DMS79 treated with DMSO at 0.1 percent for 48 hours (cell line): ENCODE results near the gene LRRC4C.
"Not testable (repeated sequence)": the region's sequence is repeated elsewhere in the genome, so short reads cannot be mapped to it uniquely, and the experiment has no call there.

Source experiments
- DNase-seq: peaks from one replicate; lab custom pipeline; 2025; lab: John Stamatoyannopoulos, UW

LRRC4C gene

DNA sequence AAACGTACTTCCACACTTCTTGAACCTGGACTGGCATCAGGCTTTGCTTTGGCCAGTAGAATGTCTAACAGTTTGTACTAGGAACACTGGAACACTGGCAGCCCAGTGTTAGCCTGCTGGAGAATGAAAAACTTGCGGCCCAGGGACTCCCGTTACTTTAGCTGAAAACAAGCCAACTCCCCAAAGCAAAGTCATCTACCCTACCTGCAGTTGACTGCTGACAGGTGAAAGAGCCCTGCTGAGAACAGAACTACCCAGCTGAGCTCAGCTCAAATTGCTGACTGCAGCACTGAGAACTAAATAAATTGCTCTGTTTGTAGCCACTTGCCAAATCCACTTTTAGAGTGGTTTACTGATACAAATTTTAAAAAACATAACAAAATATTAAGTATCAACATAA is 342.5 kb downstream of the LRRC4C start:
- no peak for DNase-seq

DNA sequence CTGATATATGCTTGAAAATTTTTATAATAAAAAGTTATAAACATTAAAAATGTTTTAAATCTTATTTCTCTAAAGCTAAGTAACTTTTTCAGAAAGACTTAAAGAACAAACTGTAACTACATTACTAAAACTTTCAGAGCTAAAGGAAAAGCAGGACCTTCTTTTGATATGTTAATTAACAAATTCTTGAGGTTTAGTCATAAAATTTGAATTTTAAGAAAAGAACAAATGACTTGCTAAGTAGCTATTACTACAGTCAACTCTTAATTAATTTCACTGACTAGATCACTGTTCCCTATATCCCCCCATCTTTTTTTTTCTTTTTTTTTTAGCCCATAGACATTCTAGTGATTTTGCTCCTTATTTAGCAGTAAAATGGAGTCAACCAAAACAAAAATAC is 344.4 kb downstream of the LRRC4C start:
- DNase-seq: no peak

DNA sequence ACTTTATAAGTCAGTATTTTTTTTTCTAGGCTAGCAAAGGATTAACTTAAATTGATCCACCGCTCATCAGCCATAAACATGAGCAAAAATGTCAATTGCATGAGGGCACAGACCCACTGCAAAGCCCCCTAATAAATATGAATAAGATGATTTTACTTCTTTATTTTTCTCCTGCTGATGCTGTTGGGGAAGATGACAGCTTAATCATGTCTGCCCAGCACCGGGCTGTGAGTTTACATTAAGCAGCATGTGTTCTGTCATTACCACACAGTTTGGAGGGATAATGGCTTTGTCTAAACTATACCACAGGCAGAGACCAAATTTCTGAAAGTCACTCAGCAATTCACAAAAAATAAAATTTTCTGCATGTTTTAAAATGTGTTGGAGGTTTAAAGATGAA is 346.3 kb downstream of the LRRC4C start:
- no peak for DNase-seq

DNA sequence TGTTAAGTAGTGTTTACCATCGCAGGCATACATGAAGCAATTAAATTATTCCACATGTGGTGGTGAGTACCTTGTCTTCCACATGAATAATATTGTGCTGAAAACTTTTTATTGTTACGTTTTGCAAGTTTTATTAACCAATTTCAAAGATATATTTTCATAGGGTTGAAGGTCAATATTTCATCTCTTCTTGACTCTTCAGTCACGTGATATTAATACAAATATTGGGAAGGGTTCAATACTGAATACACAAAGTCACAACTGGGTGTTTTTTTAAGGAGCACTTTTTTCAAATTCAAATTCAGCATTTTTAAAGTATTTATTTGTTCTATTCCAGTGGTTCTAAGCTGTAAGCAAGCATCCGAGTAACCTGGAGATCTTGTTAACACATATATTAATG is 348.9 kb downstream of the LRRC4C start:
- no peak for DNase-seq

DNA sequence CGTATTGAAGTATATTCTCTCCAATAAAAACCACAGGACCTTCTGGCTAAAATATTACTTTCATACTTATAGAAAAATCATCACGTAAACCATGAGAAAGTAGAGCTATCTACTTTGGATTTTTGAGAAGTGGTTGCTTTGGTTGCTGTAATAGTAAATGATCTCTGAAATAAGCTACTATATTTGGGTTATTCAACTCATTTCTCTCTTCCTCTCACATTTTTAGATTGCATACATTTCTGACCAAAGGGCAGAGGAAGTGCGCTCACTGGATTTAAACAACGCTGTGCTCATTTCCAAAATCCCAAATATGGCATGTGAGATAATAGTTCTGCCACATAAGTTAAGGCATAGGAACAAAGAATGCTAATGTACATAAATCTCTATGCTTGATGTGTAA is 357.0 kb downstream of the LRRC4C start:
- DNase-seq: no peak

DNA sequence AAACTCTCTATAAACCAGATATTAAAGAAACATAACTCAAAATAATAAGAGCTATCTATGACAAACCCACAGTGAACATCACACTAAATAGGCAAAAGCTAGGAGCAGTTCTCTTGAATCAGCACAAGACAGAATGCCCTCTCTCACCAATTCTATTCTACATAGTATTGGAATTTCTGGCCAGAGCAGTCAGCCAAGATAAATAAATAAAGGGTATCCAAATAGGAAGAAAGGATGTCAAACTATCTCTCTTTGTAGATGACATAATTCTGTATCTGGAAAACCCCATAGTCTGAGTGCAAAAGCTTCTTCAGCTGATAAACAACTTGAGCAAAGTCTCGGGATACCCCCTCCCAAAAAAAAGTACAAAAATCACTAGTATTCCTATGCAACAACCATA is 359.8 kb downstream of the LRRC4C start:
- DNase-seq: no peak

DNA sequence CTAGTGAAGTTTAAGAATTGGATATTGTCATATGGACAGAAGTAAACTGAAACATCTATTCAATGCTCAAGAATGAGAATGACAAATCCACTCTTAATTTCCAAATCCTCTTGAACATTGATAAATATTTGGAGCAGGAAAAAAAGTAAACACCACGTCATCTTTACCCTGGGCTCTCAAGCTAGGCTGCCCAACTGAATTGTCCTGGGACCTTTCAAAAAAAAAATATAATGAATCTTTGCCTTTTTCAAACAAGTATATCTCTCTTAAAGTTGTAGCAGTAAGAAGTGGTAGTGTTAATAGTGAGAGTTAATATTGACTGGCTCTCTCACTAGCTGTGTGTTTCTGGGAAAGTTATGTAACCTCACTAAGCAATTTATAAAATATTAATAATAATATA is 374.3 kb downstream of the LRRC4C start:
- DNase-seq: no peak

DNA sequence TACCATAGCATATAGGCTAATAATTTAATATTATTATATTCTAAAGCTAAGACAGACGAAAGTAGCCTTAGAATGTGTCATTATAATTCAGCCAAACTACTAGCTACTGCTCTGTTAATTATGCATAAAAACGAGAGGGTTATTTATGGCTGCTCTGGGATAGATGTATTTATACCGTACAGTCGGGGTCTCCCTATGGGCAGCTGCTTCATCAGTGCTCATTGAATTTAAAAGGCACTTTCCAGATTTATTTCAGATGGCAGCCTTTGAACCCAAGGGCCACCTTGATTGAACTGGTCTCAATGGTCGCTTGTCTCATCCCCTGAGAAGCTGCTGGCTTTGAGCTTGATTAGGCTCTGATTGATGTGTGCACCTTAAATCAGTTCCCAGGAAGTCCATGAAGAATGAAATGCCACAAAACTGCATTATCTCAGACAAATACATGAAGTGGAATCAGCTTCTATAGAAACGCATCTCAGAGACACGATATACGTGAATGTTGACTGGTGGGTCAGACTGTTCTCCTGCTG is 377.6 kb downstream of the LRRC4C start:
- DNase-seq: no peak

DNA sequence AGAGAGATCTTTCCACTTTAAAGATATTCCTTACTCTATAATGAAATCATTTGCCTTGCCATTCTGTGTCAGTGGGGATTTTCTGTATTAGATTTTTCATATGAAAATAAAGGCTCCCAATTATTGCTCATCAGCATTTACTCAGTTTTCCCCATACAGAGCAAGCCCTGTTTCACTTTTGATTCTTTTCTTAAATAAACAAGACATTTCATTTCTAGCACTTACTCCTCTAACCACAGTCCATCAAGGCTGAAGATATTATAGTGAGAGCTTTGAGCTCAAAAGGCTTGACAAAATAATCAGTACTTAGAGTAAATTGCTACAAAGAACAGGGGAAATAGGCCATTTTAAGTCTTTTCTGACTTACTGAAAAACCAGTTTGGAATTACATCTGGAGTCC is 385.1 kb downstream of the LRRC4C start:
- no peak for DNase-seq

DNA sequence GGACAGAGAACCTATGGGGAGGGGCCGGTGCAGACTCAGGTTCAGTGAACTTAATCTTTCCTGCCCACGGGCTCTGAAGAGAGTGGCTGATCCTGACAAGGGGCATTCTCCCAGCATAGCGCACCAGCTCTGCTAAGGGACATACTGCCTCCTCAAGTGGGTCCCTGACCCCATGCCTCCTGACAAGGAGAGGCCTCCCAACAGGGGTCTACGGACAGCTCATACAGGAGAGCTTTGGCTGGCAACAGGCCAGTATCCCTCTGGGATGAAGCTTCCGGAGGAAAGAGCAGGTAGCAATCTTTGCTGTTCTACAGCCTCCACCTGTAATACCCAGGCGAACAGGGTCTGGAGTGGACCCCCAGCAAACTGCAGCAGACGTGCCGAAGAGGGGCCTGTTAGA is 394.0 kb downstream of the LRRC4C start:
- no peak for DNase-seq

DNA sequence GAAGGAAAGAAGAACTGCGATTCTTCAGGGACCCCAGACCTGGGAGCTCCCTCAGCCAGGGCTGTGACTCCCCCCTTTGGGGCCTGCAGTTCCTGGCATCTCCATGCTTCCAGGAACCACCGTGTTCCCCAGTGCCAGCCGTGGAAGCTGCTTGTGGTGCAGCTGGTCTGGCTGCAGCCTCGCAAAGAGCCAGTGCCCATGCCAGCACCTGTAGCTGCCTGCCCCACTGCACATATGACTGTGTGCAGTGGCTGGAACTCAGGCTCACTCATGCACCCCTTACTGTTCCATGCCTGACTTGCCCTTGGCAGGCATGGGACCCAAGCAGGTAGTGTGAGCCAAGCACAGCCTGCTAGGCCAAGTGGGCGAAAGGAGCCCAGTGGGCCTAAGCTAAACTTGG is 401.3 kb downstream of the LRRC4C start:
- DNase-seq: no peak

DNA sequence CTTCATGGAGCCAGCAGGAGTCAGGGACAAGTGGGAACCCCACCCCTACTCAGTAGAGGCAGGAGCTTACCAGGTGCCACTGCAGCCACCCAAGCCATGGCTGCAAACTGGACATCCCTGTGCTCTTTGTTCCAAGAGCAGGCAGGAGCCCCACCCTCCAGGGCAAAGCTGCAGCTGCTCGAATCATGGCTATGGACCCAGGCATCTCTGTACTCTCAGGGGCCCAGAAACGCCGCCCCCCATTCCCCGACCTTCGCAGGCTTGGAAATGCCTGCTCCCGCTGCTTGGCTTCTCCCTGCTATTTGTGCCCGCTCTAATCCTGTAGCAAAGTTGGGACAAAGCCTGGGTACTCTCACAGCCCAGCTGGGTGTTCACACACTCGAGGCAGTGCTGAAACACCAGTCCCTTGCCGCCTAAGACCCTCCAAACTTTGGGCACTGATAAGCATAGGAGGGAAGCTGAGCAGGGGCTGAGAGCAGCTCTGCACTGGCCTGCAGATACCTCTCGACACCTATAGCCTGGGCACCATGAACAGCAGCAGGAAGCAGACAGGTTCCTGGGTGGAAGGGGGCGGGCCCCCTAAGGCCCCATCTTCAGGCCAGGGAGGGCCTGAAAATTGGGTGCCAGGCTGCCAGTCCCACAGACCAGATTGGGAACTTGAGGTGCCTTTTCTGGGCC is 402.4 kb downstream of the LRRC4C start:
- DNase-seq: no peak

DNA sequence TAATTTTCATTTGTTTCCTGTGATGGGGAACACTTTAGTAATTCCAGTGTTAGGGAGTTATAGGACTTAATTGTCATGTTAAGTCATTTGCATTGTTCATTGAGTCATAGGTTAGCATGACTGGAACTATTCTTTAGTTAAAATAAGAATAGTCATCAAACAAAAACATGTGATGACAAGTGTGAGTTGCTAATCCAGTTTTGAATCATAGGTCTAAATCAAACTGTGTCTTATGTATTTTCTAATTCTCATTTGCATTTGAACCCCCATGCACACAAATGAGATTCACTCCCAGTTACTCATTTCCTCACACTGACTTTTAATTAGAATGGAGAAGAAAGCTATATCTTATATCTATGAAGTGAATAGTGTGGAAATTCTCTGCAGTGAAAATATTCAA is 405.6 kb downstream of the LRRC4C start:
- no peak for DNase-seq

DNA sequence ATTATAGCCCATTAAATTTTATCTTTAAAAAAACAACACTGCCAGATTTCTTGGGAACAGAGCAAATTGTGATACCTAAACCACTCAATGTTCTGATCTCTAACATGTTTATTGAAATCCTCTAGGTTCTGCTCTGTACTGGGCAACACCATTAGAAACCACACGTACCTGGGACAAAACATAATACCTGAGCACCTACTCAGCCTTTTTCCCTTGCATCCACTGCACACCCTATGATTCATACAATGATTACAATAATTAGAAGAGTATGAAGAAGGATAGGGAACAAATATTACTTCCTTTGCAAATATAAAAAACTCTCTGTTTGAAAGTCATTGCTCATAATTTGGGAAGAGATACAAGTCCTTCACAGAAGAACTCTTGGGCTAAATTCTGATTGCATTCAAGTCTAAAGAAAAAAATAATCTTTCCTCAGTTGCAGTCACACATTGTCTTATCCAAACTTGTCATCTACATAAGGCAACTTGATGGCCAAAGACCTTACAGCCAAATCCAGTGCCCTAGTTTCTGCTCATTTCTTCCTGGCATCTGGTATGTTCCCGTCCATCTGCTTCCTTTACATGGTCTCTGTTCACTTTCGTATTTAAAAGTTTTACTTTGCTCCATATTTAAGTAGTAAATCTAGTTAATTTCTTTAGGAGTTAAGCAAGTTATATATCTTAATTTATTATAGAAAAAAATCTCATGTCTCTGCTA is 407.4 kb downstream of the LRRC4C start:
- DNase-seq: no peak

DNA sequence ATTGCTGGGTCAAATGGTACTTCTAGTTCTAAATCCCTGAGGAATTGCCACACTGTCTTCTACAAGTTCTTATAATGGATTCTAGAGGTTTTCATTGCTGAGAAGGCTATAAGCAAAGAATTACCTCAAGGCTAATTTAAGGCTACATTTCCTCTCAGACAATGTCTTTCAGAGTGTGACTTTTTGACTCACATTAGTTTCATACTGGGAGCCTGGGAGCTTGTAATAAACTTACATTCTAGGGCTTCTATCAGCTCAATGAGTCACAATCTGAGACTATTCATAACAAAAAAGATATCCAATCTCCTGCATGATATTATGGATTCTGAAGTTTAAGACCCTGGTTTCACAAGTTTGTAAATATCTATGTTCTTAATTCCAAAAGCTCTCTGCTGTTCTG is 408.7 kb downstream of the LRRC4C start:
- no peak for DNase-seq

DNA sequence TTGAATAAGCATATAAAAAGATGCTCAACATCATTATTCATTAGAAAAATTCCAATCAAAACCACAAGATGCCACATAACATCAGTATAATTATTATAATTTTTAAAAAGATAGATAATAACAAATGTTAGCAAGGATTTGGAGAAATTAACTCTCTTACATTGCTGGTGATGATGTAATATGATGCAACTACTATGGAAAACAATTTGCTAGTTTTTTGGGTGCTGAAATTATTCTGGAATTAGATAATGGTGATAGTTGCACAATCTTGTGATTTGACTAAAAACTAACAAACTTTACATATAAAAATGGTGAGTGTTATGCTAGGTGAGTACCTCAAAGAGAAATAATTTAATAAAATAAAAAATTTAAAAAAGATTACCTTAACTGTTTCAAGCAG is 412.2 kb downstream of the LRRC4C start:
- no peak for DNase-seq

DNA sequence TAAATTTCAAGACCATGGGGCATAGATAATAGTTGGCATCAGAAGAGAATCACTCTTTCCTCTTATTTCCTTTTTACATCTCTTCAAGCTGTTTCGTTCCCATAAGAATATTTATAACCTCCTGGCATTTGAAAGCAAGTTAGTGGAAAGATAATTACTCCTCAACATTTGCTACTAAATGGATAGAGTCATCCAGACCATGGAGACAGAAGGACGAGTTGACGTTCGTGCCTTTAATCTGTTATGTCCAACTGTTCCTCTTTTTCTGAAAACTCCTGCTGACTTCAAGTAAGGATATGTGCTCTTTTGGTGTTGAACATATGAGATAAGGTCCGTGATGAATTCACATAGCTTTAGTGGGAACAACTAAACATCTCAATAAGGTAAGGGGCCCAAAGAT is 414.2 kb downstream of the LRRC4C start:
- no peak for DNase-seq

DNA sequence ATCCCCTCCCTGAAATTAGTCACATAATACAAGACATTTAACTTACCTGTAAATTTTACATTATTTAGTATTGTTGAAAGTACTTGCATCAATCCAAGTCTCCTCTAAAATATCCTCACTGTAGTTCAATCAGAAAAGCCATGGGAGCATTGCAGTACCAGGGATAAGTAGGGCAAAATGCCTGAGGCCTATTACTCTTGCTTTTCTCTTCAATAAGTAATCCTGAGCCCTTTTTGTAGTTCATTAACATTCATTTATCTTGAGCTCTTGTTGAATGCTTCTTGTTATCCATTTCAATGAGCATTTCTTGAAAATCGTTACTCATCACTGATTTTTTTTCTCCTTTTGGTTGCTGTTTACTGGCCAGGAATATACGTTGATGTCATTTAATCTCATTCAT is 414.7 kb downstream of the LRRC4C start:
- no peak for DNase-seq

DNA sequence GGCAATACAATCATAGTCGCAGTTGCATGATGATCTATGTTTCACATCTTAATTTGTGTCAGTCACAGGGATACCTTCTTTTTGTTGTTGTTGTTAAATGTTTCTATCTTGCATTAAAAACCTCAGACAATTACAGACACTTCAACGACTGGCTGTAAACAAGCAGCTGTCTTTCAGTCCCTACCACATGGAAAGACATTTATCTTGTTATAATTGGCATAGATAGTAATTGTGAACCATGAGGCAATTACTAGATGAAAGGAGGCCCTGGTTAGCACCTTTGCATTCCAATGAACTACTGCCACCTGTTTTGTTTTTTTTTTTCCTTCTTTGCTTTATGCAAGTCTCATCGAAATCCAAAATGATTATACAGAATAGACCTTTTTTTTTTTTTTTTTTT is 416.8 kb downstream of the LRRC4C start:
- no peak for DNase-seq

DNA sequence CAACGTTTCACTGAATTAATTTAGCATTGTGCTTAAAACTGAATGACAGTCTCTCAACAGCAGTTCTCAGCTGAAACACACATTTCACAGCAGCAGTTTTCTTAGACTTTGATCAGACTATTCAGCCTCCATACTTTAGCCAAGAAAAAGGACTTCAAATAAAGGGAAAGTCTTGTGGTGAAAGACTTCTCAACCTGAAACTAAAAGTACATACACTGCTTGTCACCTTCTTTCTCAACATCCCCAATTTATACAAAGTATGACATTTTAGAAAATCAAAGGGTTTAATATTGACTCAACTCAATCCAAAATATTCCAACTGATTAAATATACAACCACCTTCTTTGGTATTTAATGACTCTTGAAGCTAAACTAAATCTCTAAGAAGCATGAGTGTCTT is 419.0 kb downstream of the LRRC4C start:
- DNase-seq: no peak

DNA sequence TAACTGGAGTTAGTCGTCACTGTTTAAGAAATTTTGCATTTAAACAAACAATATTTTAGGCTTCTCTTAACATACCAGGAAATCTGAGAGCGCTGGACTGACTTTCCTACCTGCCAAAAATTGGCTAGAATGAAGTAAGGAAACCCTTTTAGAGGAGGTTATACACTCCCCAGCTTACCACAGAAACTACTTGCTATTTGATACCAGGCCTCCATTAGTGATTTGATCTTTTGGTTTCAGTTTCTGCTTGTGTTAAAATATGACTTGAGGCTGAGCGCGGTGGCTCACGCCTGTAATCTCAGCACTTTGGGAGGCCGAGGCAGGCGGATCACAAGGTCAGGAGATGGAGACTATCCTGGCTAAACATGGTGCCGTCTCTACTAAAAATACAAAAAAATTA is 419.9 kb downstream of the LRRC4C start:
- no peak for DNase-seq

DNA sequence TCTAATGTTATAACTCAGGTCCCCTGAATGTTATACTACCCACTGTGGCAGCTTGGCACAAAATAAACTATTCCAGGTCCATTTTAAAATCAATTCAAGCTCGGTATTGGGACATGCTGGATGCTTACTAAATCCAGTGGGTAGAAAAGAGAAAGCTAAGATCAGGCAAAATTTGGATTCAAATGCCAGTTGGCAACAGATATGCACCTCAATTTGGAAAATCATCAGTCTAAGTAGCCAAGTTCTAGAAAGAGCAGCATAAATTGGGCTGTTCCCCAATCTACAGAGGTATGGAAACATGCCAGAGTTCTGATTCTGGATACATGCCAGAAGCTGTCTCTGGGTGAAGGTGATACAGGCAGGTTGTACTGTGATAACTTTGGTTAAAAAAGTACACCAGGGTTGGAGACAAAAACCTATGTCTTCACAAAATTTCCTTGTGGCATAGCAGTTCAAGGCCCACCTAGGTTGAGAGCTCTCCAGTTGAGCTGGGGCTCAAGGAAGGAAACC is 427.8 kb downstream of the LRRC4C start:
- DNase-seq: no peak

DNA sequence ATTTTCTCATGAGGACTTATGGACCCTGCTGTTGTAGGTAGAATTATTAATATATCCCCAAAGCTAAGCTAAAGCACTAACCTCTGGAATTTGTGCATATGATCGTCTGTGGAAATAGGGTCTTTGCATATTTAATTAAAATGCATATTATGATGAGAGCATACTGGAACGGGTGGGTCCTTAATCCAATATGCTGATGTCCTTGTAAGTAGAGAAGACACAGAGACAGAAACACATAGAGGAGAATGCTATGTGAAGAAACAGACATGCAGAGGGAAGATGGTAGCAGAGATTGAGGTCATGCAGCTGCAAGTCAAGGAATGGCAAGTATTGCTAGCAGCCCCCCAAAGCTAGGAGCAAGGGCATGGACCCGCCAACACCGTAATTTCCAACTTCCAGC is 439.2 kb downstream of the LRRC4C start:
- no peak for DNase-seq

DNA sequence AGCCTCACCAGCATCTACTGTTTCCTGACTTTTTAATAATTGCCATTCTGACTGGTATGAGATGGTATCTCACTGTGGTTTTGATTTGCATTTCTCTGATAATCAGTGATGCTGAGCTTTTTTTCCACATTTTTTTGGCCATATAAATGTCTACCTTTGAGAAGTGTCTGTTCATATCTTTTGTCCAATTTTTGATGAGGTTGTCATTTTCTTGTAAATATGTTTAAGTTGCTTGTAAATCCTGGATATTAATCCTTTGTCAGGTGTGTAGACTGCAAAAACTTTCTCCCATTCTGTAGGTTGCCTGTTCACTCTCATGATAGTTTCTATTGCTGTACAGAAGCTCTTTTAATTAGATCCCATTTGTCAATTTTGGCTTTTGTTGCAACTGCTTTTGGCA is 439.8 kb downstream of the LRRC4C start:
- DNase-seq: not testable (repeated sequence)
